Measurements from ENCODE around the gene B4GALNT4. TPM values are rescaled to one million over a fixed set of nuclear protein-coding genes. Genes with fewer than 3 reads are reported as not detected.

The B4GALNT4 gene
- total and polyA plus RNA-seq, 2 of the 13 experiments (the other 11 are each of a cell fraction or from before 2014, with no cell fraction given) = 30.5 to 50.1 TPM

DNA sequence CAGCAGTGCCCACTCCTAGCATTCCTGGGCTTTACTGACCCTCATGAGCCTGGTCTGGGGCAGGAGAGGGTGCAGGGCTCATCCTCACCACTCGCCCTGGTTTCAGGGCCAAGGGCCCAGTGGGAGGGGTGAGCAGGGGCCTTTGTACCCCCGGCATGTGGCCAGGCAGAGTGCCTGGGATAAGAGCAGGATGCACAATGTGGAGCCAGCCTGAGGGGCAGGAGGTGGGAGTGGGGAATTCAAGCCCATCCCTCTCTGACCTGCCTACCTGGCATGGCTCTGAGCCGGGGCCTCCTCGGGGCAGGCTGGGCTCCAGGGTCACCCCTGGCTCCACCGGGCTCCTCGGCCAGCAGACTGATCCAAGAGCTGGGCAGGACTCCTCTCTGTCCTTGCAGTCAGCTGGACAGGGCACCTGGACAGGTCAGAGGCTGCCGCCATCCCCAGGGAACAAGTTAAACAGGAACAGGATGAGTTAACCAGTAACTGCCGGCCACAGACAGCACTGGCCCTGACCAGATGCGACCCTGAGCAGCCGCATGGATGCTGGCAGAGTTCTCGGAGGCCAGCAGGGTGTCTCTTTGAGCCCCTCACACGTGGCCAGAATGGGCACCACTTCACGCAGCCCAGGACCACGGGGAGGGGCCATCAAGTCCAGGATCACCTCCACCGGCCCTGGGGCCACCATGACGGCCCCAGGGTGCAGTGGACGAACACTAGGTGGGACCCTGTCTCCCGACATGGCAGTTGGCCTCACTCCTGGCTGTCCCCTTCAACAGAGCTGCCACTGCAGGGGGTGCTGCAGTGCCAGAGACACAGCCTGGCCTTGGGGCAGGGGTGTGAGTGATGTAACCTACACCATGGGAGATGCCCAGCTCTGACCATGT is 40.5 kb downstream of the B4GALNT4 start (continued):
- TF ChIP-seq, protein P1, sequence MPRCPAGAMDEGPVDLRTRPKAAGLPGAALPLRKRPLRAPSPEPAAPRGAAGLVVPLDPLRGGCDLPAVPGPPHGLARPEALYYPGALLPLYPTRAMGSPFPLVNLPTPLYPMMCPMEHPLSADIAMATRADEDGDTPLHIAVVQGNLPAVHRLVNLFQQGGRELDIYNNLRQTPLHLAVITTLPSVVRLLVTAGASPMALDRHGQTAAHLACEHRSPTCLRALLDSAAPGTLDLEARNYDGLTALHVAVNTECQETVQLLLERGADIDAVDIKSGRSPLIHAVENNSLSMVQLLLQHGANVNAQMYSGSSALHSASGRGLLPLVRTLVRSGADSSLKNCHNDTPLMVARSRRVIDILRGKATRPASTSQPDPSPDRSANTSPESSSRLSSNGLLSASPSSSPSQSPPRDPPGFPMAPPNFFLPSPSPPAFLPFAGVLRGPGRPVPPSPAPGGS (CRISPR knock-in tag; IDR thresholded peaks at IDR 0.05) = no peak
- TF ChIP-seq MIXL1 (CRISPR knock-in tag; IDR thresholded peaks at IDR 0.05) (no peak), RNF2 (conservative IDR thresholded peaks at IDR 0.05; ENCODE audit: low read depth) (no peak), TGIF2 (CRISPR knock-in tag; IDR thresholded peaks at IDR 0.05) (no peak), ZSCAN30 (CRISPR knock-in tag; IDR thresholded peaks at IDR 0.05) (no peak), ZNF264 (CRISPR knock-in tag; IDR thresholded peaks at IDR 0.05) (0 out of 2 replicates have a peak, but pooled peaks have one; percentile 42), SOX13 (IDR thresholded peaks at IDR 0.05) (no peak), SOX13 (CRISPR knock-in tag; conservative IDR thresholded peaks at IDR 0.05 in 1 of 2, IDR thresholded peaks at IDR 0.05 in 1 of 2) (no peak; a peak in 1 of 4 replicates), HNRNPLL (IDR thresholded peaks at IDR 0.05; ENCODE audit: low read depth, low read length, poor library complexity, severe bottlenecking) (no peak), KDM5B (CRISPR knock-in tag; IDR thresholded peaks at IDR 0.05; ENCODE audit: borderline replicate concordance) (peak; percentile 70; the same call in 1 of the 2 replicates), ZSCAN21 (CRISPR knock-in tag; IDR thresholded peaks at IDR 0.05; ENCODE audit: borderline replicate concordance) (no peak; the same call in 1 of the 2 replicates), MXI1 (IDR thresholded peaks at IDR 0.05; ENCODE audit: borderline replicate concordance, low read depth, low read length) (peak; percentile 71; the same call in 1 of the 3 replicates), GLMP (CRISPR knock-in tag; IDR thresholded peaks at IDR 0.05; ENCODE audit: borderline replicate concordance) (no peak), ONECUT2 (CRISPR knock-in tag; IDR thresholded peaks at IDR 0.05) (0 out of 2 replicates have a peak, but pooled peaks have one; percentile 5), ZNF598 (CRISPR knock-in tag; IDR thresholded peaks at IDR 0.05; ENCODE audit: borderline replicate concordance) (no peak), MEF2D (CRISPR knock-in tag; IDR thresholded peaks at IDR 0.05) (no peak; the same call in 1 of the 2 replicates), ZNF776 (CRISPR knock-in tag; IDR thresholded peaks at IDR 0.05) (no peak), RBM22 (optimal IDR thresholded peaks at IDR 0.05; ENCODE audit: low read length) (no peak), ZNF773 (CRISPR knock-in tag; IDR thresholded peaks at IDR 0.05; ENCODE audit: borderline replicate concordance) (no peak; the same call in 1 of the 2 replicates), FLYWCH1 (CRISPR knock-in tag; IDR thresholded peaks at IDR 0.05) (no peak), HOXD1 (CRISPR knock-in tag; IDR thresholded peaks at IDR 0.05) (0 out of 2 replicates have a peak, but pooled peaks have one; percentile 53)
- TF ChIP-seq, protein P2, sequence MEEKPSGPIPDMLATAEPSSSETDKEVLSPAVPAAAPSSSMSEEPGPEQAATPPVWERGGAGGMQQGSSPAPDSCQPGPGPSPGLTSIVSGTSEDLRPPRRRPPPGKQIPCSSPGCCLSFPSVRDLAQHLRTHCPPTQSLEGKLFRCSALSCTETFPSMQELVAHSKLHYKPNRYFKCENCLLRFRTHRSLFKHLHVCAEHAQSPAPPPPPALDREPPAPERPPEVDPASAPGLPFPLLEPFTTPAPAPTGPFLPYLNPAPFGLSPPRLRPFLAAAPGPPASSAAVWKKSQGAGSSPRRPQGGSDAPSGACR (CRISPR knock-in tag; IDR thresholded peaks at IDR 0.05) = peak; percentile 61; the same call in 1 of the 2 replicates
- TF ChIP-seq, protein P3, sequence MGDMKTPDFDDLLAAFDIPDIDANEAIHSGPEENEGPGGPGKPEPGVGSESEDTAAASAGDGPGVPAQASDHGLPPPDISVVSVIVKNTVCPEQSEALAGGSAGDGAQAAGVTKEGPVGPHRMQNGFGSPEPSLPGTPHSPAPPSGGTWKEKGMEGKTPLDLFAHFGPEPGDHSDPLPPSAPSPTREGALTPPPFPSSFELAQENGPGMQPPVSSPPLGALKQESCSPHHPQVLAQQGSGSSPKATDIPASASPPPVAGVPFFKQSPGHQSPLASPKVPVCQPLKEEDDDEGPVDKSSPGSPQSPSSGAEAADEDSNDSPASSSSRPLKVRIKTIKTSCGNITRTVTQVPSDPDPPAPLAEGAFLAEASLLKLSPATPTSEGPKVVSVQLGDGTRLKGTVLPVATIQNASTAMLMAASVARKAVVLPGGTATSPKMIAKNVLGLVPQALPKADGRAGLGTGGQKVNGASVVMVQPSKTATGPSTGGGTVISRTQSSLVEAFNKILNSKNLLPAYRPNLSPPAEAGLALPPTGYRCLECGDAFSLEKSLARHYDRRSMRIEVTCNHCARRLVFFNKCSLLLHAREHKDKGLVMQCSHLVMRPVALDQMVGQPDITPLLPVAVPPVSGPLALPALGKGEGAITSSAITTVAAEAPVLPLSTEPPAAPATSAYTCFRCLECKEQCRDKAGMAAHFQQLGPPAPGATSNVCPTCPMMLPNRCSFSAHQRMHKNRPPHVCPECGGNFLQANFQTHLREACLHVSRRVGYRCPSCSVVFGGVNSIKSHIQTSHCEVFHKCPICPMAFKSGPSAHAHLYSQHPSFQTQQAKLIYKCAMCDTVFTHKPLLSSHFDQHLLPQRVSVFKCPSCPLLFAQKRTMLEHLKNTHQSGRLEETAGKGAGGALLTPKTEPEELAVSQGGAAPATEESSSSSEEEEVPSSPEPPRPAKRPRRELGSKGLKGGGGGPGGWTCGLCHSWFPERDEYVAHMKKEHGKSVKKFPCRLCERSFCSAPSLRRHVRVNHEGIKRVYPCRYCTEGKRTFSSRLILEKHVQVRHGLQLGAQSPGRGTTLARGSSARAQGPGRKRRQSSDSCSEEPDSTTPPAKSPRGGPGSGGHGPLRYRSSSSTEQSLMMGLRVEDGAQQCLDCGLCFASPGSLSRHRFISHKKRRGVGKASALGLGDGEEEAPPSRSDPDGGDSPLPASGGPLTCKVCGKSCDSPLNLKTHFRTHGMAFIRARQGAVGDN (CRISPR knock-in tag; IDR thresholded peaks at IDR 0.05) = peak; percentile 90
